K562 (cell line): ENCODE data around the gene MDK. TPM values are rescaled to one million over a fixed set of nuclear protein-coding genes. Genes with fewer than 3 reads are reported as not detected.
A peak's percentile ranks its signal among the peaks of the same experiment; 100 is the strongest.

Experiments
- BHLHE40 ChIP-seq: IDR thresholded peaks from 2 replicates; pipeline ENCODE4 v1.6.1; 2011; ENCODE audit warnings: low read length, improper control_type of control experiment
- CLOCK ChIP-seq: fragments of 250-450 bp; sonication (Bioruptor Pico); IDR thresholded peaks from 2 replicates; pipeline ENCODE4 v1.4.0; 2020; ENCODE audit warnings: mild to moderate bottlenecking, moderate library complexity, borderline replicate concordance
- CREB3L1 ChIP-seq: fragments of 450-650 bp; IDR thresholded peaks from 2 replicates; pipeline ENCODE4 v1.6.1; 2014; ENCODE audit warnings: low read depth, mild to moderate bottlenecking, moderate library complexity, borderline replicate concordance
- NKRF ChIP-seq: fragments of 450-650 bp; IDR thresholded peaks from 2 replicates; pipeline ENCODE4 v1.6.1; 2016; ENCODE audit warnings: borderline replicate concordance
- NRF1 ChIP-seq, 2 experiments: fragments of 450-650 bp; IDR thresholded peaks in 1 of 2; conservative IDR thresholded peaks in 1 of 2; 2 replicates each; pipeline ENCODE4 v1.6.1; 2014; ENCODE audit warnings: mild to moderate bottlenecking in 2 of 2
- RBM14 ChIP-seq: fragments of 200-400 bp; formaldehyde crosslinking; IDR thresholded peaks from 2 replicates; pipeline ENCODE4 v1.6.1; 2018; ENCODE audit warnings: low read depth, mild to moderate bottlenecking, low read length, moderate library complexity, borderline replicate concordance; ENCODE audit not compliant: insufficient read depth
- RFX5 ChIP-seq: IDR thresholded peaks from 2 replicates; pipeline ENCODE4 v1.6.1; 2011; ENCODE audit warnings: low read depth, mild to moderate bottlenecking, improper control_type of control experiment, low read length
- SMARCC2 ChIP-seq: fragments of 450-650 bp; IDR thresholded peaks from 2 replicates; pipeline ENCODE4 v1.6.1; 2017; ENCODE audit warnings: antibody characterized with exemption, moderate library complexity, mild to moderate bottlenecking, low read depth
- STAT5B ChIP-seq: fragments of 250-450 bp; sonication (Bioruptor Pico); IDR thresholded peaks from 2 replicates; pipeline ENCODE4 v1.8.0; 2021; ENCODE audit warnings: mild to moderate bottlenecking, inconsistent platforms
- TRIM24 ChIP-seq, 2 experiments: fragments of 450-650 bp; IDR thresholded peaks; 2 replicates each; pipeline ENCODE4 v1.6.1; 2016
- ZFP36 ChIP-seq: fragments of 150-350 bp; IDR thresholded peaks from 2 replicates; pipeline ENCODE4 v1.6.1; 2018; ENCODE audit warnings: low read length, low read depth; ENCODE audit not compliant: partially characterized antibody
- ZNF239 ChIP-seq: fragments of 250-450 bp; sonication (Bioruptor Pico); IDR thresholded peaks from 2 replicates; pipeline ENCODE4 v1.4.0; 2020; ENCODE audit warnings: mild to moderate bottlenecking
- ZNF395 ChIP-seq: fragments of 200-800 bp; sonication (Bioruptor generic); IDR thresholded peaks from 2 replicates; pipeline ENCODE4 v1.6.1; 2017; ENCODE audit warnings: missing genetic modification characterization, missing compliant biosample characterization
- ZNF79 ChIP-seq: fragments of 250-450 bp; sonication (Bioruptor Pico); IDR thresholded peaks from 2 replicates; pipeline ENCODE4 v1.4.0; 2020; ENCODE audit warnings: low read depth, mild to moderate bottlenecking, moderate library complexity
- polyA plus RNA-seq, 8 experiments: library from polyadenylated mRNA; depleted of rRNA in 4 of 8; stranded (reverse) in 5 of 8; unstranded in 3 of 8; fragments of >200 nt; fragmentation: Nextera tagmentation in 2 of 8; fragmentation: Illumina TruSeq in 1 of 8; extraction: Ambion mirVana in 2 of 8; extraction: Trizol in 1 of 8; gene quantifications; 2 replicates each; pipeline versions ENCODE4 v1.2.1 to v1.2.3, GENCODE V29; 2011 to 2014; ENCODE audit warnings: inconsistent platforms in 1 of 8, missing spikeins in 1 of 8
- total RNA-seq, 7 experiments: library from RNA; depleted of rRNA in 6 of 7; stranded (reverse); fragments of >200 nt in 6 of 7; fragmentation: Illumina TruSeq in 2 of 7; extraction: Trizol in 2 of 7; gene quantifications; 2 replicates each; pipeline versions ENCODE4 v1.2.1 to v1.2.3, GENCODE V29; 2011 to 2021; ENCODE audit warnings: low replicate concordance in 1 of 7
- TF ChIP-seq, protein P1 (sequence below): fragments of 450-650 bp; IDR thresholded peaks from 2 replicates; pipeline ENCODE4 v1.6.1; 2016

Gene MDK
- total and polyA plus RNA-seq, 9 of the 15 experiments (the other 6 are each of a cell fraction or from before 2014, with no cell fraction given) = 20.7 to 700 (median 350) TPM

DNA sequence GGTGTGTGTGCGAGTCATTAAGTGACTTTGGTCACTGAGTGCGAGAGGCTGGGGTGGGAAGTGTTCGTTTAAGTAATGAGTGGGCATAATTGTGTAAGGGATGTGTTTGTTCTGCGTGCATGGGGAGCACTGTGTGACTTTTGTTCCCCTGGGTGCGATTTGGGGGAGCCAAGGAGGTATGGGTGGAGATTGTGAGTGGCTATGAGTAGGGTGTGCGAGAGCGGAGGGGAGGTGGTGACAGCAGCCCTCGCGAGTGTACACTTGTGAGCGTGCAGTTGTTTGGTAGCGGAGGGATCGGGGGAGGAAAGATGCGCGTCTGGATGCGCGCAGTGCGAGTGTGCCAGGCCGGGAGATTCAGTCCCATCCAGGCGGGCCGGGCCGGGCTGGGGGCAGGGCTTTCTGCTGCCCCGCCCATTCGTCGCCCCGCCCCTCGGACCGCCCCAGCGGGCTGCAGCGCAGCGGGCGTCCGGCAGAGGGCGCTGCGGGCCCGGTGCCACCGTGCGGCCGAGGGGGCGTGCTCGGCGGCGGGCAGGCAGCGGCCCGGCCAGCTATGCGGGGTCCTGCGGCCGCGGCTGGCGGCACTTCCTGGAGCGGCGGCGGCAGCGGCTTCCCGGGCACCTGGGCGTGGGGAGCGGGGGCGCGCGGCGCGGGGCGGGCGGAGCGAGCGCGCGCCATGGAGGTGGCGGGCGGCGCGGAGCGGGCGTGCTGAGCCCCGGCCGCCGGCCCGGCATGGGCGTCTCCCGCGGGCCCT, 34.4 kb upstream of the MDK start, which contains the start of gene DGKZ (continued):
- no peak for TF ChIP-seq CLOCK (CRISPR knock-in tag)
- TF ChIP-seq CREB3L1 = no peak
- TF ChIP-seq NRF1 (conservative IDR thresholded peaks at IDR 0.05 in 1 of 2, IDR thresholded peaks at IDR 0.05 in 1 of 2) = peak; percentile 81 to 83
- TF ChIP-seq ZNF79 (CRISPR knock-in tag) = no peak
- TF ChIP-seq, protein P1, sequence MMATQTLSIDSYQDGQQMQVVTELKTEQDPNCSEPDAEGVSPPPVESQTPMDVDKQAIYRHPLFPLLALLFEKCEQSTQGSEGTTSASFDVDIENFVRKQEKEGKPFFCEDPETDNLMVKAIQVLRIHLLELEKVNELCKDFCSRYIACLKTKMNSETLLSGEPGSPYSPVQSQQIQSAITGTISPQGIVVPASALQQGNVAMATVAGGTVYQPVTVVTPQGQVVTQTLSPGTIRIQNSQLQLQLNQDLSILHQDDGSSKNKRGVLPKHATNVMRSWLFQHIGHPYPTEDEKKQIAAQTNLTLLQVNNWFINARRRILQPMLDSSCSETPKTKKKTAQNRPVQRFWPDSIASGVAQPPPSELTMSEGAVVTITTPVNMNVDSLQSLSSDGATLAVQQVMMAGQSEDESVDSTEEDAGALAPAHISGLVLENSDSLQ = no peak
- TF ChIP-seq RFX5 = no peak
- TF ChIP-seq NKRF = no peak
- TF ChIP-seq SMARCC2 = no peak
- no peak for TF ChIP-seq TRIM24 (IDR thresholded peaks at IDR 0.05)
- TF ChIP-seq ZNF239 (CRISPR knock-in tag) = no peak
- TF ChIP-seq STAT5B = no peak
- TF ChIP-seq BHLHE40 = peak; percentile 58
- no peak for TF ChIP-seq ZFP36
- TF ChIP-seq RBM14 = no peak
- TF ChIP-seq ZNF395 (CRISPR knock-in tag) = peak; percentile 89; the same call in 1 of the 2 replicates
